ENCODE data around the gene BIN1.
"Not testable (repeated sequence)": the region's sequence is repeated elsewhere in the genome, so short reads cannot be mapped to it uniquely, and the experiment has no call there.

BIN1 gene

DNA sequence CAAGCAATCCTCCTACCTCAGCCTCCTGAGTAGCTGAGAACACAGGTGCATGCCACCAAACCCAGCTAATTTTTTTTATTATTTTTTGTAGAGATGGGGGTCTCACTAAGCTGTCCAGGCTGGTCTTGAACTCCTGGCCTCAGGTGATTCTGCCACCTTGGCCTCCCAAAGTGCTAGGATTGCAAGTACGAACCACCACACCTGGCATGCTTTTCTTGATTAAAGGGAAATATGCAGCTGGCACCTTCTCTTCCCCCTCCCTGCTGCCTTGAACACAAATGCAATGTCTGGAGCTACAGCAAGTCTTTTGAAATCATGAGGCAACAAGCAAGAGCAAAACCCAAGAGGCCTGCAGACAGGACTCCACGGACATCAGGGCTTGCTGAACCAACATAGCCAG, 26.8 kb upstream of the BIN1 start:
- DNase-seq (ENCODE audit: low spot score) = no peak

GRCh38 chr2:127130421-127130820, 23.5 kb upstream of the BIN1 start:
- DNase-seq (ENCODE audit: low spot score) = no peak

DNA sequence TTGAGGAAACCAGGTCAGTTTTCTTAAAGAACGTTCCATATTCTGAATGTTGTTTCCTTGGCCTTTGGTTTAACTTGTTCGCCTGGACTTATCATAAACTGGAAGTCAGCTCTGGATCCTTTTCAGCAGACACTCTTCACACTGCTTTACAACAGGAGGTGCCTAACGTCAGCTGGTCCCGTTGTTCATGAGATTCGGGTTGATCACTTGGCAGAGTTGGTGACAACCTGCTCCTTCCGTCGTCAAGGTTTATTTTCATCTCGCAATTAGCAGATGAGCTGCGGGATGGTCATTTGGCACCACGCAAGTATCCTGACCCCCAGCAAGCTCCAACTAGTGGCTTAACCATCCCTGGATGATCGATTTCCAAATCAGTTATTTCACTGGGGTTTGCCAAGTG, 23.0 kb upstream of the BIN1 start:
- no peak for DNase-seq (ENCODE audit: low spot score)

DNA sequence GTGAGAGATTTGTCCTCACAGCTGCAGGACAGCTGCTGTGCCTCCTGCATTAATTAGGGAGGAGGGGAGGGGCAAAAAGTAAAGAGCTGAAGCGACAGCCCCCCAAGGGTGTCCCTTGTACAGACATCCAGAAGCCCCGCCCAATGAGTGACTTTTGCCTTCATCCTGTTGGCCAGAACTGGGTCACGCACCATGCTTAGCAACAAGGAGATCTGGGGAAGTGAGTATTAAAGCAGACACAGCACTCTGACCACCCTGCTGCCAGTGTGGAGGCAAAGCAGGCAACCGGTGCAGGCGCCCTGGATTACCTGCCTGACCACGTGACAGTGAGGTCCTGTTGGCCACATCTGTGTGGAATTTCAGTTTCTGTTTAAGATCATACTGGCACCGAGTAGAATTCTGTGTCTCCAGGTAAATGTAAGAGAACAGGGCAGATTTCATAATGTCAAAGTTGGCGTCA, 21.5 kb upstream of the BIN1 start:
- DNase-seq (ENCODE audit: low spot score) = peak; percentile 39

DNA sequence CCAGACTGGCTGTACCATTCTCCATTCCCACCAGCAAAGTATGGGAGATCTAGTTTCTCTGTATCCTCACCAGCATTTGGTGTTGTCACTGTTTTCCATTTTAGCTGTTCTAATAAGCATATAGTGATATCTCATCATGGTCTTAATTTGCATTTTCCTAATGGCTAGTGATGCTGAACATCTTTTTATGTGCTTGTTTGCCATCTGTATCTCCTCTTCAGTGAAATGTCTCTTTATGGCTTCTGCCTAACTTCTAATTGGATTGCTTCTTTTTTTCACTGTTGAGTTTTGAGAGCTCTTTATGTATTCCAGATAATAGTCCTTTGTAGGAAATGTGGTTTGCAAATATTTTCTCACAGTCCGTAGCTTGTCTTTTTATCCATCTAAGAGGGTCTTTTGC, 18.9 kb upstream of the BIN1 start:
- no peak for DNase-seq (ENCODE audit: low spot score)

- DNase-seq (ENCODE audit: low spot score) = no peak
Measured at GRCh38 chr2:127124426-127124825, 17.5 kb upstream of the BIN1 start.

- no peak for DNase-seq (ENCODE audit: low spot score)
Measured at GRCh38 chr2:127122361-127123027, 15.5 kb upstream of the BIN1 start.

- DNase-seq (ENCODE audit: low spot score) = no peak
Measured at GRCh38 chr2:127121776-127122176, 14.8 kb upstream of the BIN1 start.

GRCh38 chr2:127121353-127121752, 14.4 kb upstream of the BIN1 start:
- no peak for DNase-seq (ENCODE audit: low spot score)

DNA sequence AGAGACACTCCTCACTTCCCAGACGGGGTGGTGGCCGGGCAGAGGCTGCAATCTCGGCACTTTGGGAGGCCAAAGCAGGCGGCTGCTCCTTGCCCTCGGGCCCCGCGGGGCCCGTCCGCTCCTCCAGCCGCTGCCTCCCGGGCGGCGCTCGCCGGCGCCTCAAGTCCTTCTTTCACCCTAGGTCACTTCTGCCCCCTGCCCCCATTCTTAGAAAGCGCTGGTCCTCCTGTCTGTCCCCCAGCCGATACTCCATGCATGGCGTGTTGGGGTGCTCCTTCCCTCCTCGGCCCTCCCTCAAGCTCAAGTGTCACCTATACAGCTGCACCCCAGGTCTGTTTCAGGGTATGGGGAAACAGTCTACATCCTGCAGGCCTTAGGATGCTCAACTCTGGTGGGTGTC, 13.5 kb upstream of the BIN1 start:
- DNase-seq (ENCODE audit: low spot score) = not testable (repeated sequence)

DNA sequence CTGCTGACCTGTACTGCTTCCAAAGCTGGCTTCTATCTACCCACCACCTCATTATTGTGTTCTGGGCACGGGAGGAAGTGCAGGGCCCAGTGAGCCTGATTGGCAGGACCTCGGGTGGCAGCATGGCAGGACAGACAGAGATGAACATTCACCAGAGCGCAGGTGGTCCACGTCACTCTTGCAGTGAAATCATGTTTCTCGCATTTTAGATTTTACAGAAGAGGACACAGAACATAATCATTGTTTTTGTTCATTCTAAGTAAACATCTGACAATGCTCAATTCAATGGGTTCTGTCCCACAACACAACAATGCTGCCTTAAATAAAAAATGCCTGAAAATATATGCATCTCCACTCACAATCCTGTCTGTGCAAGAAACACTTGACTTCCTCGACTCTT, 11.5 kb upstream of the BIN1 start:
- no peak for DNase-seq (ENCODE audit: low spot score)

DNA sequence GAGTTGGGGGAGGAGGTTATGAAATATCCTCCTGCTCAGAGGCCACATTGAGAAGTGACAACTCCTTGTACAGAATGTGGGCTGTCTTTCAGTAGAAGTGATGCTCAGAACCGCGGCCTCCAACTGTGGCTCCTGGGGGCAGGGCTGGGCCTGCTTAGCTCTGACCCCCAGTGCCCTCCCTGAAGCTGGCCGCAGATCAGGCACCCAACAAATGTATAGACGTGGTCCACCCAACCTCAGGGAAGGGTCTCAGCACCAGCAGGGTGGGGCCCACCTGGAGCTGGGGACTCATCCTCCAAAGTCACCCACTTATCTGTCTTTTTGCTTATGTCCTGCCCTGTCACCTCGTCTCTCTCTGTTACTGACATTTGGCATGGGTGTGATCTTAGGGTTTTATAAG, 11.1 kb upstream of the BIN1 start:
- DNase-seq (ENCODE audit: low spot score) = no peak

DNA sequence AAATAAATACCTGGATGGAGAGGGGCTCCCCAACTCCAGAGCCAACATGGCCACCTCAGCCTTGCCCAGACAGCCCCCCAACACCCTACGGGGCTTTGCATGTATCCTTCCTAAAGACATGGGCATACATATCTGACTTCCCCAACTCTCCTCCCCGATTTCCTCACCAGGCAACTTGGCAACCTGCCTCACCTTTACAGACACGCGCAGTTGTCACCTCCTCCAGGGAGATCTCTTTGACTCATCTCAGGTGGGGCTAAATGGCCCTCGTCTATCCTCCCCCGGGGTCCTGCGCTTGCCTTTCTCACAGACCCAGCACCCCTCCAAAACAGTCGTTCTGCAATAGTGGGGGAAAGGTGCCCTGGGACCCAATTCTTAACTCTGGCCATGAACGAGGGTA, 10.6 kb upstream of the BIN1 start:
- DNase-seq (ENCODE audit: low spot score) = no peak

DNA sequence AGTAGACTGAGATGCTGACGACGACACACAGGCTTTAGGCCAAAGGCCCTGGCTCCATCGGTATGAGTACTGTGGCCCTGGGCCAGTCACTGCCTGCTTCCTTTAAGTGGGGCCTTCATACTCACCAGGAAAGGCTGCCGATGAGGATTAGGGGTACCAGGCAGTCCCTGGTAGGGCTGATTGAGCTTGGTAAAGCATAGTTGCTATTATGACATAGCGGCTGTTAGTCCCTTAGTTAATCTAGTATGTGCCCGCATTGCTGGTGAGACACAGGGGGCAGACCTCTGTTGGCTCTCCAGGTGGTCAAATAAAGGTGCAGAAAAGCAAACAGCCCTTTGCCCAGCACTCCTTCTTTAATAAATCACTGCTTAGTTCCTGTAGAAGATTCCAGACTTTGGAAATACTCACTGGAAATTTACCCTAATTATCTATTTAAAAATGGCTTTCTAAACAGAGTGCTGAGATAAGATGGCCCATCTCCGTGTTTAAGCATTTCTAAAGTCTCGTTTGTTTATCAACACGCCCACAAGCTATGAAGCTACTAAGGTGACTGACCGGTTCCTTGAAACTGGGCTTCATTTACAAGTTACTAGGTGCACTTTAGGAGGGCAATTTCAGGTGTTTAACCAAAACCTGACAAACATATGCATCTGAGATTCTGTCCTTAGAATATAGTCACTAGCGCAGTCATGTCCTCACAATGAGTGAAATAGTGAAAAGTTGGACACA, 8.7 kb upstream of the BIN1 start:
- DNase-seq (ENCODE audit: low spot score) = no peak

DNA sequence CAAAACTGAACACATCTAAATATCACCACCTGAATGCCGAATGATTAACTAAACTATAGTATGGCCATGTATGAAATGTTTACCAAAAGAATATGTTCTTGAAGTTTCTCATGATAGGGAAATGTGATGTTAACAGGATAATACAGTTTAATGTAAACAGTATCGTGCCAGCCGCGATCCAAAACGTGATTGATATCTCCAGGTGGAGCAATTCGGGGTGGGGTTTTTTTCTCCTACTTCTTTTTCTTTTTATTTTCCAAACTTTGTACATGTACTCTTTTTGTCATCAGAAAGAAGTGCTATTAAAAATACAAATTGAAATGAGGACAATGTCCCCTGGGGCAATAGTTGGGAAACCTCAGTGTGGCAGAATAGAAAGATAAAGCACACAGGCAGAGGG, 4.0 kb upstream of the BIN1 start:
- DNase-seq (ENCODE audit: low spot score) = no peak

GRCh38 chr2:127108090-127108523, 1.2 kb upstream of the BIN1 start:
- no peak for DNase-seq (ENCODE audit: low spot score)

- peak; percentile 44 for DNase-seq (ENCODE audit: low spot score)
Measured at GRCh38 chr2:127107622-127107999, 657 bp upstream of the BIN1 start.

GRCh38 chr2:127106457-127106990, 430 bp downstream of the BIN1 start:
- peak; percentile 27 for DNase-seq (ENCODE audit: low spot score)

DNA sequence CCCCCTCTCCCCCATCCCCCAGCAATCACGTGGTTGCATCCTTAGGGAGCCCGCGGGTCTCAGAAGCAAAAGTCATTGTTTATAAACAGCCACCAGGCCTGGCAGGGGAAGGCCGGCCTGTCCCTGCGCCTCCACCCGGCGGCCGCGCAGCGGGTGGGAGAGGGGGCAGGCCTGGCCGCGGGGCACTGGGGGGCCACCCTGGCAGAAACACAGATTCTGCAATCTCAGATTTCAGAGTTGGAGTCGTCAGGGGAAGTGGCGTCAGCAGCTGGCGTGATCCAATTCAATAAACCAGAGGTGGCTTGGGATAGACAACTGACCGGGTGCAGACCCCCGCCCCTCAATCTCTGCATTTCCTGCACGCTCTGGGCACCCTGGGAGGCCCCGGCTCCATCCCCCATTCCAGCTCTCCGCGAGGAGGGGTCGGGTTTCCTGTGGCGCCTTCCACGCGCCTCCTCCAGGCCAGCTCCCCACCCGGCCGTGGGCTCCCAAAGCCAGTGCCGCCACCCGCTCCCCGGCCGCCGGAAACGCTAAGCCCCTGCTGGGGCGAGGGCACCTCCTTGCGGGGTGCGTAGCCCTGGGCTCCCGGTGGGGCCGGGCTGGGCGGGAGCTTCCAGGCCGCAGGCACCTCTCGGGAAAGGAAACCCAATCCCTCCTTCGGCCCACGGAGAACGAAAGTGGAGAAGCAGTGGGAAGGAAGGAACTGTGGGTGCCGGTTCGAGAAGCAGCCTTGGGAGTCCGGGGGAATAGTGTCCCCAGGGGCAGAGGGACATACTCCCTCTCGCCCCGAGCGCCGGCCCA, 1.1 kb downstream of the BIN1 start:
- peak; percentile 16 for DNase-seq (ENCODE audit: low spot score)

DNA sequence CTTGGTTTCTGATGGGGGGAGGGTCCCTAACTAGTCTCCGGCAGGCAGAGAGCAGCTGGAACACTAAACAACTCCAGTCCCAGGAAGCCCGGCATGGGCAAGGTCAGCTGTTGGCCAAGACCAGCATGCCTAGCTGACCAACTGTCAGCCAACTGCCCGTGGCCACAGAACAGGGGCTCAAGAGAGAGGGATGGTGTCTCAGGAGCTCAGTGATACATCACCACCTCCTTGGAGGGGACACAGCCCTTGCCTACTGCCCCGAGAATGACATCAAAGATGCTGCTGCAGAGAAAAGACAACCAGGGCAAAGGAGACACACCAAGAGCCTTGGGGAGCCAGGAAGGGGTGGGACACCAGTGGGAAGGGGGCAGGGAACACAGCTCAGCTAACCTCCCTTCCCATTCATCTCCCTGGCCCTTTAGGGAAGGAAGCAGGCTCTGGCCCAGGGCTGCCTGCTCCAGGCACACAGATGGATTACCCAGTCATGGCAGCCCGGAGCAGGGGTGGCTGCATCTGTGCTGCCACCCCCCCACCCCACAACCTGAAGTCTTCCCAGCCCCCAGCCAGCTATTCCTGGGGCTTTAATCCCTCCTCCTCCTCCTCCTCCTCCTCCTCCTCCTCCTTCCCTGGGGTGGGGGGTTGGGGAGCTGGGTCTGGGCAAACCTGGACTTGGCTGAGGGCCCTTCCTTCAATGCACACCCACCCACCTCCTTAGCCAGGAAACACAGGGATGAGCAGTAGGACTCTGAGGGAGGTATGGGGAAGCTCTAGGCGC, 1.9 kb downstream of the BIN1 start:
- DNase-seq (ENCODE audit: low spot score) = no peak

- no peak for DNase-seq (ENCODE audit: low spot score)
Measured at GRCh38 chr2:127104166-127104660, 2.7 kb downstream of the BIN1 start.
